HL-60 (cell line): ENCODE results near the gene AKR1C4.
"Not testable (repeated sequence)": the region's sequence is repeated elsewhere in the genome, so short reads cannot be mapped to it uniquely, and the experiment has no call there.

Source experiments
- DNase-seq, 2 experiments: peaks; one replicate each; pipeline ENCODE4 v3.0.0-alpha.2; 2010 to 2020; ENCODE audit warnings: low read depth in 1 of 2, low spot score in 1 of 2
- H3K27ac ChIP-seq: fragments of 250-450 bp; sonication (Bioruptor Pico); replicated peaks from 2 replicates; pipeline ENCODE4 v1.5.1; 2020; ENCODE audit warnings: mild to moderate bottlenecking, moderate library complexity
- H3K27me3 ChIP-seq: fragments of 250-450 bp; sonication (Bioruptor Pico); 2 replicates; pipeline ENCODE4 v1.5.1; 2021; ENCODE audit warnings: mild to moderate bottlenecking, moderate library complexity; ENCODE audit not compliant: insufficient read depth, poor library complexity, severe bottlenecking
- H3K4me3 ChIP-seq: replicated peaks from 2 replicates; pipeline ENCODE4 v1.5.1; 2011; ENCODE audit warnings: mild to moderate bottlenecking, control low read depth, low read length; ENCODE audit not compliant: insufficient read depth
- CTCF ChIP-seq: IDR thresholded peaks from one replicate; pipeline ENCODE4 v1.5.1; 2011; ENCODE audit warnings: low read length, control low read depth, inconsistent platforms; ENCODE audit not compliant: insufficient read depth
- GABPA ChIP-seq: IDR thresholded peaks from 2 replicates; pipeline ENCODE4 v1.6.1; 2012; ENCODE audit warnings: low read depth
- POLR2AphosphoS5 ChIP-seq: IDR thresholded peaks from 2 replicates; pipeline ENCODE4 v1.6.1; 2012; ENCODE audit warnings: low read depth
- REST ChIP-seq: IDR thresholded peaks from 2 replicates; pipeline ENCODE4 v1.6.1; 2012; ENCODE audit warnings: low read depth; ENCODE audit not compliant: insufficient replicate concordance
- SPI1 ChIP-seq: IDR thresholded peaks from 2 replicates; pipeline ENCODE4 v1.6.1; 2012; ENCODE audit warnings: low read depth, mild to moderate bottlenecking, borderline replicate concordance

Gene AKR1C4

GRCh38 chr10:5211696-5212536 lies 15.3 kb downstream of the AKR1C4 start:
- TF ChIP-seq SPI1 (no peak), REST (no peak), GABPA (no peak), POLR2AphosphoS5 (no peak), CTCF (no peak)
- H3K27me3 ChIP-seq, result no peaks in the 10 kb centered on the region
- H3K27ac ChIP-seq, result no peak overlapping the region
- no peak for DNase-seq
- H3K4me3 ChIP-seq, result no peak overlapping the region

- DNase-seq, result no peak
- Histone ChIP-seq H3K27me3 (no peaks in the 10 kb centered on the region), H3K4me3 (no peak overlapping the region), H3K27ac (no peak overlapping the region)
- TF ChIP-seq REST (no peak), CTCF (no peak), GABPA (no peak), POLR2AphosphoS5 (no peak), SPI1 (no peak)
Observed at GRCh38 chr10:5216801-5217200, 20.2 kb downstream of the AKR1C4 start.

- H3K27me3 ChIP-seq, result no peaks in the 10 kb centered on the region
- TF ChIP-seq SPI1 (no peak), POLR2AphosphoS5 (no peak), REST (no peak), GABPA (no peak), CTCF (no peak)
- no peak for DNase-seq
Observed at GRCh38 chr10:5219262-5219661, 22.6 kb downstream of the AKR1C4 start.

GRCh38 chr10:5222942-5223341 lies 26.3 kb downstream of the AKR1C4 start:
- H3K27ac ChIP-seq, H3K27me3 ChIP-seq, DNase-seq, H3K4me3 ChIP-seq: not testable (repeated sequence)

More at GRCh38 chr10:5219262-5219661, 22.6 kb downstream of the AKR1C4 start:
- Histone ChIP-seq H3K4me3 (no peak overlapping the region), H3K27ac (no peak overlapping the region)
